ENCODE measurements around the gene DNLZ. TPM values are rescaled to one million over a fixed set of nuclear protein-coding genes. Genes with fewer than 3 reads are reported as not detected.

The DNLZ gene
- total RNA-seq, 4 donors from 2014 or later, result 37.9 to 65.1 (median 54.3) TPM

- Histone ChIP-seq H3K4me3 (no peak overlapping the region), H3K9me3 (no peaks in the 10 kb centered on the region), H3K27ac (no peak overlapping the region), H3K4me1 (peaks cover 0 to 5% of the 10 kb centered on the region in 2 donors), H3K27me3 (peaks cover 0 to 20% (median 13%) of the 10 kb centered on the region in 3 donors), H3K36me3 (no peaks in the 10 kb centered on the region)
- in situ Hi-C loops (cut with MboI; ENCODE audit: low sequenced_read_pairs in 4 of 4) (no loop called here), intact Hi-C loops (cut with DNase I; ENCODE audit: low total_unique reads) (no loop called here)
- ATAC-seq, result no peak
- TF ChIP-seq POLR2A (IDR thresholded peaks at IDR 0.05) (no peak), CTCF (IDR thresholded peaks at IDR 0.05 in 4 of 5, conservative IDR thresholded peaks at IDR 0.05 in 1 of 5) (no peak)
- DNase-seq, result no peak
These were observed 25.0 kb downstream of the DNLZ start for GRCh38 chr9:136338511-136338910.

GRCh38 chr9:136337416-136338395, 25.8 kb downstream of the DNLZ start:
- intact Hi-C loops (cut with DNase I; ENCODE audit: low total_unique reads) (no loop called here), in situ Hi-C loops (cut with MboI; ENCODE audit: low sequenced_read_pairs in 4 of 4) (no loop called here)
- no peaks in the 10 kb centered on the region for H3K36me3 ChIP-seq

GRCh38 chr9:136336881-136337280, 26.7 kb downstream of the DNLZ start:
- Histone ChIP-seq H3K4me3 (no peak overlapping the region), H3K4me1 (no peaks in the 10 kb centered on the region), H3K27ac (no peak overlapping the region), H3K9me3 (no peaks in the 10 kb centered on the region), H3K36me3 (no peaks in the 10 kb centered on the region), H3K27me3 (peaks cover 0 to 5% (median 0%) of the 10 kb centered on the region in 3 donors)
- DNase-seq (no peak), ATAC-seq (no peak)
- intact Hi-C loops (cut with DNase I; ENCODE audit: low total_unique reads), result no loop called here
- TF ChIP-seq CTCF (IDR thresholded peaks at IDR 0.05 in 4 of 5, conservative IDR thresholded peaks at IDR 0.05 in 1 of 5), result no peak
- TF ChIP-seq POLR2A (IDR thresholded peaks at IDR 0.05), result no peak
- in situ Hi-C loops (cut with MboI; ENCODE audit: low sequenced_read_pairs in 4 of 4), result no loop called here

More at GRCh38 chr9:136337416-136338395, 25.8 kb downstream of the DNLZ start:
- Histone ChIP-seq H3K27ac (no peak overlapping the region), H3K4me3 (no peak overlapping the region), H3K4me1 (peaks cover 0 to 5% of the 10 kb centered on the region in 2 donors), H3K27me3 (peaks cover 0 to 13% (median 5%) of the 10 kb centered on the region in 3 donors), H3K9me3 (no peaks in the 10 kb centered on the region)
- TF ChIP-seq POLR2A (IDR thresholded peaks at IDR 0.05) (no peak), CTCF (IDR thresholded peaks at IDR 0.05 in 4 of 5, conservative IDR thresholded peaks at IDR 0.05 in 1 of 5) (no peak)
- DNase-seq, result no peak
- no peak for ATAC-seq

GRCh38 chr9:136336156-136336870, 27.2 kb downstream of the DNLZ start:
- Histone ChIP-seq H3K9me3 (no peaks in the 10 kb centered on the region), H3K27ac (no peak overlapping the region), H3K4me1 (no peaks in the 10 kb centered on the region), H3K27me3 (no peaks in the 10 kb centered on the region), H3K36me3 (no peaks in the 10 kb centered on the region), H3K4me3 (no peak overlapping the region)
- intact Hi-C loops (cut with DNase I; ENCODE audit: low total_unique reads) (no loop called here), in situ Hi-C loops (cut with MboI; ENCODE audit: low sequenced_read_pairs in 4 of 4) (no loop called here)
- TF ChIP-seq POLR2A (IDR thresholded peaks at IDR 0.05), result no peak
- TF ChIP-seq CTCF (IDR thresholded peaks at IDR 0.05 in 4 of 5, conservative IDR thresholded peaks at IDR 0.05 in 1 of 5), result no peak
- no peak for ATAC-seq
- no peak for DNase-seq
